GM19463 (cell line): Measurements from ENCODE around the gene SMYD3.

Experiments
- ATAC-seq: cut with Tn5 transposase; IDR thresholded peaks from one replicate; pipeline ENCODE4 v1.9.1; 2021; ENCODE audit warnings: mild to moderate bottlenecking, moderate library complexity; ENCODE audit not compliant: unreplicated experiment

Gene SMYD3

GRCh38 chr1:246506674-246507481 is at the start of gene SMYD3:
Gene SMYD3, minus strand, starts transcription at chr1:246507279.
- ATAC-seq = peak; percentile 93

- no peak for ATAC-seq
These were observed 47.1 kb upstream of the SMYD3 start for GRCh38 chr1:246554201-246554600.

GRCh38 chr1:246552110-246552509 is 45.0 kb upstream of the SMYD3 start:
- ATAC-seq = no peak

- ATAC-seq = no peak
These were observed 43.3 kb upstream of the SMYD3 start for GRCh38 chr1:246550402-246550801.

GRCh38 chr1:246549665-246550064 is 42.6 kb upstream of the SMYD3 start:
- ATAC-seq = no peak

GRCh38 chr1:246544001-246544400 is 36.9 kb upstream of the SMYD3 start:
- no peak for ATAC-seq

- ATAC-seq = no peak
These were observed 33.8 kb upstream of the SMYD3 start for GRCh38 chr1:246540738-246541491.

GRCh38 chr1:246537887-246538286 is 30.8 kb upstream of the SMYD3 start:
- no peak for ATAC-seq

GRCh38 chr1:246537441-246537840 is 30.4 kb upstream of the SMYD3 start:
- no peak for ATAC-seq

- no peak for ATAC-seq
These were observed 27.0 kb upstream of the SMYD3 start for GRCh38 chr1:246534114-246534513.

- ATAC-seq = no peak
These were observed 26.4 kb upstream of the SMYD3 start for GRCh38 chr1:246533371-246533905.

- no peak for ATAC-seq
These were observed 25.4 kb upstream of the SMYD3 start for GRCh38 chr1:246532519-246532918.

GRCh38 chr1:246530482-246530881 is 23.4 kb upstream of the SMYD3 start:
- ATAC-seq = no peak

- no peak for ATAC-seq
These were observed 22.1 kb upstream of the SMYD3 start for GRCh38 chr1:246528933-246529731.

- ATAC-seq = no peak
These were observed 20.5 kb upstream of the SMYD3 start for GRCh38 chr1:246527402-246528088.

GRCh38 chr1:246526915-246527314 is 19.8 kb upstream of the SMYD3 start:
- ATAC-seq = no peak

- ATAC-seq = no peak
These were observed 19.3 kb upstream of the SMYD3 start for GRCh38 chr1:246526380-246526779.

- ATAC-seq = no peak
These were observed 12.4 kb upstream of the SMYD3 start for GRCh38 chr1:246519514-246519913.

GRCh38 chr1:246518456-246519205 is 11.6 kb upstream of the SMYD3 start:
- ATAC-seq = no peak

GRCh38 chr1:246517391-246517790 is 10.3 kb upstream of the SMYD3 start:
- no peak for ATAC-seq
